Neural progenitor cell (in vitro differentiated cells): Measurements from ENCODE around the gene MDH2. TPM values are rescaled to one million over a fixed set of nuclear protein-coding genes. Genes with fewer than 3 reads are reported as not detected.

Experiments
- DNase-seq: peaks from one replicate; pipeline ENCODE4 v3.0.0-alpha.2; 2016; ENCODE audit warnings: low spot score
- H2AFZ ChIP-seq: fragments of 200-600 bp; sonication (generic); replicated peaks from 2 replicates; pipeline ENCODE4 v1.6.1; 2016; ENCODE audit warnings: antibody characterized with exemption
- H3F3A ChIP-seq: fragments of 200-600 bp; sonication (generic); 2 replicates; pipeline ENCODE4 v1.6.1; 2016; ENCODE audit warnings: antibody characterized with exemption, low read depth
- H3K27ac ChIP-seq: fragments of 200-600 bp; sonication (generic); 2 replicates; pipeline ENCODE4 v1.5.1; 2016; ENCODE audit warnings: mild to moderate bottlenecking
- H3K27me3 ChIP-seq: fragments of 200-600 bp; sonication (generic); 2 replicates; pipeline ENCODE4 v1.6.1; 2016; ENCODE audit warnings: mild to moderate bottlenecking, moderate library complexity
- H3K36me3 ChIP-seq: fragments of 200-600 bp; sonication (generic); 2 replicates; pipeline ENCODE4 v1.5.1; 2016
- H3K4me1 ChIP-seq: fragments of 200-600 bp; sonication (generic); 2 replicates; pipeline ENCODE4 v1.6.1; 2016; ENCODE audit warnings: mixed run types
- H3K4me2 ChIP-seq: fragments of 200-600 bp; sonication (generic); 2 replicates; pipeline ENCODE4 v1.6.1; 2016
- H3K4me3 ChIP-seq: fragments of 200-600 bp; sonication (generic); 2 replicates; pipeline ENCODE4 v1.5.1; 2016
- H3K79me2 ChIP-seq: fragments of 200-600 bp; sonication (generic); 2 replicates; pipeline ENCODE4 v1.6.1; 2016; ENCODE audit warnings: low read depth
- H3K9ac ChIP-seq: fragments of 200-600 bp; sonication (generic); 2 replicates; pipeline ENCODE4 v1.6.1; 2016
- H3K9me3 ChIP-seq: fragments of 200-600 bp; sonication (generic); 2 replicates; pipeline ENCODE4 v1.5.1; 2016; ENCODE audit warnings: low read depth
- H4K20me1 ChIP-seq: fragments of 200-600 bp; sonication (generic); 2 replicates; pipeline ENCODE4 v1.6.1; 2016; ENCODE audit warnings: low read depth
- H3K27ac Mint-ChIP-seq: 3 replicates; pipeline ENCODE4 v1.8.0; 2021; ENCODE audit warnings: mixed read lengths
- H3K27me3 Mint-ChIP-seq: 2 replicates; pipeline ENCODE4 v1.8.0; 2022; ENCODE audit warnings: low read depth, mild to moderate bottlenecking, inconsistent platforms, moderate library complexity, mixed read lengths; ENCODE audit not compliant: insufficient read depth
- H3K36me3 Mint-ChIP-seq: 3 replicates; pipeline ENCODE4 v1.8.0; 2021; ENCODE audit warnings: mixed read lengths
- H3K4me1 Mint-ChIP-seq: 3 replicates; pipeline ENCODE4 v1.8.0; 2021; ENCODE audit warnings: mixed read lengths
- H3K4me3 Mint-ChIP-seq: 3 replicates; pipeline ENCODE4 v1.8.0; 2021; ENCODE audit warnings: mild to moderate bottlenecking, moderate library complexity, mixed read lengths
- H3K9me3 Mint-ChIP-seq: 3 replicates; pipeline ENCODE4 v1.8.0; 2020; ENCODE audit warnings: mixed read lengths
- EZH2 ChIP-seq: fragments of 200-600 bp; sonication (generic); IDR thresholded peaks from 2 replicates; pipeline ENCODE4 v1.6.1; 2017; ENCODE audit warnings: antibody characterized with exemption, mild to moderate bottlenecking, moderate library complexity
- EZH2phosphoT487 ChIP-seq: fragments of 200-600 bp; sonication (generic); IDR thresholded peaks from 2 replicates; pipeline ENCODE4 v1.6.1; 2017; ENCODE audit warnings: antibody characterized with exemption
- total RNA-seq: library from RNA; depleted of rRNA; stranded (reverse); fragments of >200 nt; gene quantifications from 2 replicates; pipeline ENCODE4 v1.2.3, GENCODE V29; 2015; ENCODE audit warnings: low replicate concordance
- TF ChIP-seq, protein P1 (sequence below): fragments of 200-600 bp; sonication (generic); IDR thresholded peaks from 2 replicates; pipeline ENCODE4 v1.5.1; 2017; ENCODE audit warnings: antibody characterized with exemption, mild to moderate bottlenecking

The MDH2 gene
- total RNA-seq, 1 donor from 2014 or later, result 51.5 TPM

DNA sequence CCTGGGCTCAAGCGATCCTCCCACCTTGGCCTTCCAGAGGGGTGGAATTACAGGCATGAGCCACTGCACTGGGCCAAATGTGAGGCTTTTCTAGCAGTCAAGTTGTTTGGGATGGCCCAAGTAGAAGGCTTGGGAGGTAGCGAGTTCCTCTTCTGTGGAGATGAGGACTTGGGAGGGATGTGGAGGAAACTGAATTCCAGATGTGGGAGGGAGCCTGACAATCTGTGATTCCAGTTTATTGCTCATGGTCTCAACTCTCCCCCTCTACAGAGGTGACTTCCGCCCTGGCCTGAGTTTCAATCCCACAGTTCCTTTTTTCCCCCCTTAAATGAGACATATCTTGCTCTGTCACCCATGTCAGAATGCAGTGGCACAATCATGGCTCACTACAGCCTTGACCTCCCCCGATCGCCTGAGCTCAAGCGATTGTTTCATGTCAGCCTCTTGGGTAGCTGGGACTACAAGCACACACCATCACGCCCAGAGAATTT is 3.5 kb upstream of the MDH2 start:
- peaks cover 3% of the 10 kb centered on the region for H3K4me1 ChIP-seq

DNA sequence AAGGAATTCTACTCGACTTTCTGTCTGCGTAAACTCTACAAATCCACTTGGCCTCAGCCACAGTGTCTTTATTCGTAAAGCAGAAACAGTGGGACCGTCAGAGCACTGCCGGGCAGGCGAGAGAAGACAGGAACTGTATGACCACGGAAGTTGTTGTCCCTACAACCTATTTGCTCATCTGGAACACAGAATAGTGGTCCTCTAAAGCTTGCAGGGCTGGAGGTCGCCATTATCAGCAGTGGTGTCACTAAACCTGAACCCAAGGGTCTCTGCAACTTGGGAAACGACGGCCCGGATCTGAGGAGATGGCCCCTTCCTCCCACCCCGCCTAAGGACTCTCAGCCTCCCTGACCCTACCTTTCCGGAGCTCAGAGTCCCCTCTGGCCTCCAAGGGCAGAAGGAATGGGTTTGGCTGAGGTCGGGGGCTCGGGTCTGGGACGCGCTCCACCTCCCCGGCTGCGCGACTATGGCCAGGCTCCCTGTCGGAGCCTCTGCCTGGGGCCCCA is 548 bp upstream of the MDH2 start:
- H3K4me1 Mint-ChIP-seq, result peaks cover 15% of the 10 kb centered on the region

More for the DNA sequence above, 3.5 kb upstream of the MDH2 start:
- Histone ChIP-seq H3K9ac (no peak overlapping the region), H3K27me3 (no peaks in the 10 kb centered on the region), H3K27ac (no peak overlapping the region), H4K20me1 (peaks cover 6% of the 10 kb centered on the region), H3K79me2 (peaks cover 56% of the 10 kb centered on the region), H3K4me3 (no peak overlapping the region), H3K9me3 (no peaks in the 10 kb centered on the region), H3K36me3 (no peaks in the 10 kb centered on the region), H3K4me2 (no peak overlapping the region), H3F3A (peaks cover 5% of the 10 kb centered on the region), H2AFZ (no peak overlapping the region)
- Mint-ChIP-seq H3K27ac (no peak overlapping the region), H3K4me3 (no peak overlapping the region), H3K4me1 (peaks cover 11% of the 10 kb centered on the region), H3K9me3 (no peaks in the 10 kb centered on the region), H3K36me3 (peaks cover 9% of the 10 kb centered on the region), H3K27me3 (peaks cover 2% of the 10 kb centered on the region)
- no peak for DNase-seq
- TF ChIP-seq EZH2 (no peak), EZH2phosphoT487 (no peak)
- TF ChIP-seq, protein P1, sequence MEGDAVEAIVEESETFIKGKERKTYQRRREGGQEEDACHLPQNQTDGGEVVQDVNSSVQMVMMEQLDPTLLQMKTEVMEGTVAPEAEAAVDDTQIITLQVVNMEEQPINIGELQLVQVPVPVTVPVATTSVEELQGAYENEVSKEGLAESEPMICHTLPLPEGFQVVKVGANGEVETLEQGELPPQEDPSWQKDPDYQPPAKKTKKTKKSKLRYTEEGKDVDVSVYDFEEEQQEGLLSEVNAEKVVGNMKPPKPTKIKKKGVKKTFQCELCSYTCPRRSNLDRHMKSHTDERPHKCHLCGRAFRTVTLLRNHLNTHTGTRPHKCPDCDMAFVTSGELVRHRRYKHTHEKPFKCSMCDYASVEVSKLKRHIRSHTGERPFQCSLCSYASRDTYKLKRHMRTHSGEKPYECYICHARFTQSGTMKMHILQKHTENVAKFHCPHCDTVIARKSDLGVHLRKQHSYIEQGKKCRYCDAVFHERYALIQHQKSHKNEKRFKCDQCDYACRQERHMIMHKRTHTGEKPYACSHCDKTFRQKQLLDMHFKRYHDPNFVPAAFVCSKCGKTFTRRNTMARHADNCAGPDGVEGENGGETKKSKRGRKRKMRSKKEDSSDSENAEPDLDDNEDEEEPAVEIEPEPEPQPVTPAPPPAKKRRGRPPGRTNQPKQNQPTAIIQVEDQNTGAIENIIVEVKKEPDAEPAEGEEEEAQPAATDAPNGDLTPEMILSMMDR, result no peak

DNA sequence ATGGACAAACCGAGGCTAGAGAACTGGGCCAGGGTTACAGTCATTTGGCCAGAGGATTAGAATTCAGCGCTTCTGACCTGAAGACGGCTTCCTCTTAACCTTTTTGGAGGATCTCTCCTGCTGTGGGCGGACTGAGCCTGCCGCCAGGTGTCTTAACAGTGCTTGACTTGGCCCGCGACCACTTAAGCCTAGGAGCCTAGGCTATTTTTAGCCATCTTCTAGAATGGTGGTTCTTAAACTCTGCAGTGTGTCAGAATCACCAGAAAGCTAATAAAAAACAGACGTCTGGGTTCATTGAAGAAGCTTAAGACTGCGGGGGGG is 722 bp downstream of the MDH2 start:
- Histone ChIP-seq H4K20me1 (peaks cover 12% of the 10 kb centered on the region), H3K79me2 (peaks cover 94% of the 10 kb centered on the region)
- peak overlapping the region; percentile 99 for H3K4me3 Mint-ChIP-seq

More for the DNA sequence above, 548 bp upstream of the MDH2 start:
- Histone ChIP-seq H3K4me1 (peaks cover 3% of the 10 kb centered on the region), H3K9me3 (no peaks in the 10 kb centered on the region), H3K9ac (peak overlapping the region; percentile 97), H3K27ac (peak overlapping the region; percentile 33), H3F3A (peaks cover 5% of the 10 kb centered on the region), H3K4me2 (peak overlapping the region; percentile 82), H3K4me3 (peak overlapping the region; percentile 90), H4K20me1 (peaks cover 6% of the 10 kb centered on the region), H3K79me2 (peaks cover 86% of the 10 kb centered on the region), H2AFZ (peak overlapping the region; percentile 66), H3K36me3 (no peaks in the 10 kb centered on the region), H3K27me3 (no peaks in the 10 kb centered on the region)
- Mint-ChIP-seq H3K27ac (peak overlapping the region; percentile 98), H3K36me3 (peaks cover 15% of the 10 kb centered on the region), H3K4me3 (peak overlapping the region; percentile 99), H3K9me3 (no peaks in the 10 kb centered on the region), H3K27me3 (peaks cover 2% of the 10 kb centered on the region)
- no peak for DNase-seq
- no peak for TF ChIP-seq EZH2
- TF ChIP-seq, protein P1, result no peak

More for the DNA sequence above, 722 bp downstream of the MDH2 start:
- DNase-seq, result peak; percentile 59
- peaks cover 3% of the 10 kb centered on the region for H3K4me1 ChIP-seq
- no peaks in the 10 kb centered on the region for H3K36me3 ChIP-seq
- Mint-ChIP-seq H3K4me1 (peaks cover 18% of the 10 kb centered on the region), H3K36me3 (peaks cover 15% of the 10 kb centered on the region), H3K27ac (peak overlapping the region; percentile 98), H3K9me3 (no peaks in the 10 kb centered on the region), H3K27me3 (peaks cover 2% of the 10 kb centered on the region)
- no peaks in the 10 kb centered on the region for H3K27me3 ChIP-seq
- H3K4me3 ChIP-seq, result peak overlapping the region; percentile 90
- no peaks in the 10 kb centered on the region for H3K9me3 ChIP-seq
- H2AFZ ChIP-seq, result no peak overlapping the region
- peaks cover 5% of the 10 kb centered on the region for H3F3A ChIP-seq
- TF ChIP-seq, protein P1, result no peak
- TF ChIP-seq EZH2, result no peak
- no peak for TF ChIP-seq EZH2phosphoT487
- H3K9ac ChIP-seq, result peak overlapping the region; percentile 97
- peak overlapping the region; percentile 82 for H3K4me2 ChIP-seq
- H3K27ac ChIP-seq, result no peak overlapping the region
